ENCODE measurements around the gene CNTNAP2. TPM values are rescaled to one million over a fixed set of nuclear protein-coding genes. Genes with fewer than 3 reads are reported as not detected.

Gene CNTNAP2
- total RNA-seq, 1 donor from 2014 or later: not detected

DNA sequence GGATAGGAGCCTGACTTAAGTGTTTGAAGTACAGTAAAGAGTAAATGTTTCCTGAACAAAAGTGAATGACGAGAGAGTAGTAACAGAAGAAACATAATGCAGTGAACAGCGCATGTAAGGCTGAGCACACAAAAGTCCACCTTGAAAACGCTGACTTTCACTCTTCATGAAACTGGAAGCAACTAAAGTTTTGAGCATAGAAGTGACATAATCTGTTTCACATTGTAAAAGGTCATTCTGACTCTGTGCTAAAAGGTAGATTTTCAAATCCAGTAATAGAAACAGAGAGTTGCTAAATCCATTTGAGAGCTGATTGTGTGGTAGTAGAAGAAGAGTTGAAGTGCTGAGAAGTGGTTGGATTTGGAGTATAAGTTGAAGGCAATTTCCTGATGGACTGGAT is 1037.0 kb downstream of the CNTNAP2 start:
- no peak for DNase-seq (ENCODE audit: low spot score)
- H3K36me3 Mint-ChIP-seq (ENCODE audit: low read depth): no peaks in the 10 kb centered on the region
- H3K27ac Mint-ChIP-seq: no peak overlapping the region
- intact Hi-C loops (cut with micrococcal nuclease): no loop called here
- no peaks in the 10 kb centered on the region for H3K4me1 Mint-ChIP-seq (ENCODE audit: low read depth)
- H3K4me3 Mint-ChIP-seq: no peak overlapping the region
- H3K9me3 Mint-ChIP-seq: peaks cover 4% of the 10 kb centered on the region
- no peaks in the 10 kb centered on the region for H3K27me3 Mint-ChIP-seq (ENCODE audit: insufficient read depth)

DNA sequence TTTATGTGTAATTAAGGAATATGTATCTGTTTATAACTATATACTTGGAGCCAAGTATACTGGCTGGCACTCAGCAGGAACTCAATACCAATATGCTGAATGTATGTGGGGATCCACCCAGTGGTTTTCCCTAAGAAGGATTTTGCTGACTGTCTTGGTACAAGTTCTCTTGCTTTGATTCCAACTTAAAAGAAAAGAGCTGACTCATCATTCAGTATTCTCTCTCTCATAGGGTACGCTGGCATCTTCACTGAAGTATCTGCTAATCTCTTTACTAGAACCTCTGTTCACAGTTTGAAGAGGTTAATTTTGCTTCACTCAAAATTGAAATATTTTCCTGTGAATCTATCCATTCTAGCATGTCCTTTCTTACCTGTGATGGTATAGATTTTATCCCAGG is 1044.8 kb downstream of the CNTNAP2 start:
- no peak overlapping the region for H3K27ac Mint-ChIP-seq
- no peaks in the 10 kb centered on the region for H3K4me1 Mint-ChIP-seq (ENCODE audit: low read depth)
- DNase-seq (ENCODE audit: low spot score): no peak
- H3K9me3 Mint-ChIP-seq: peaks cover 7% of the 10 kb centered on the region
- H3K27me3 Mint-ChIP-seq (ENCODE audit: insufficient read depth): no peaks in the 10 kb centered on the region
- H3K36me3 Mint-ChIP-seq (ENCODE audit: low read depth): no peaks in the 10 kb centered on the region
- intact Hi-C loops (cut with micrococcal nuclease): no loop called here
- H3K4me3 Mint-ChIP-seq: no peak overlapping the region

DNA sequence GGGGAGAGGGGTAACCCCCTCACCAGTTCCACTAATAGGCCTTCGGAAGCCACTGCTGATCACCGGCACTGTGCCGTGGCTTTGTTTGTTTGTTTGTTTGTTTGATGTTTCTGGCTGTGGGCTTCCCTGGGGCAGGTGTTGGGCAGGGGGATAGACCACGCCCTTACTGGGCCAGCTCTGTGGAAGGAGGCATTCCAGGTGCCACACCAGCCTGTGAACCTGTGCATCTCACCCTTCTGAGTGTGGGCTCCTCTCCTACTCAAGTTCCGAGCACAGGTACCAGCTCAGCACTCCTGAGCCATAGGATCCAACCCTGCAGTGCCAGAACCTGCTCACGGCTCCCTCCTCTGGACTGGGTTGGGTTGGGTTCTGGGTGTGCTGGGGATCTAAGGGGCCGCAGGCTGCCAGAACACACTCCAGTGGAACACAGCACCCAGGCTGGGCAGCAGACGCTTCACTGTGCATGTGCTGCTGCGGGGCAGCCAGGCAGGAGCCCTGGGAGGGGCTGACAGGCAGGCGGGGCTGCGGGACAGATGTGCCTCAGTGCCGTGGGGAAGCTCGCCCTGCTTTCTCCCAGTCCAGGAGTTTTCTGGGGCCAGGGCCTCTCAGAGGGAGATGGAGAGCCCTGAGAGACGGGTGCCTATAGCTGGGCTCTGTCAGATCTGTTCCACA is 1053.9 kb downstream of the CNTNAP2 start:
- no peaks in the 10 kb centered on the region for H3K27me3 Mint-ChIP-seq (ENCODE audit: insufficient read depth)
- H3K36me3 Mint-ChIP-seq (ENCODE audit: low read depth): no peaks in the 10 kb centered on the region
- no peak overlapping the region for H3K4me3 Mint-ChIP-seq
- no peak for DNase-seq (ENCODE audit: low spot score)
- no peaks in the 10 kb centered on the region for H3K4me1 Mint-ChIP-seq (ENCODE audit: low read depth)
- peaks cover 7% of the 10 kb centered on the region for H3K9me3 Mint-ChIP-seq
- intact Hi-C loops (cut with micrococcal nuclease): no loop called here
- H3K27ac Mint-ChIP-seq: no peak overlapping the region

DNA sequence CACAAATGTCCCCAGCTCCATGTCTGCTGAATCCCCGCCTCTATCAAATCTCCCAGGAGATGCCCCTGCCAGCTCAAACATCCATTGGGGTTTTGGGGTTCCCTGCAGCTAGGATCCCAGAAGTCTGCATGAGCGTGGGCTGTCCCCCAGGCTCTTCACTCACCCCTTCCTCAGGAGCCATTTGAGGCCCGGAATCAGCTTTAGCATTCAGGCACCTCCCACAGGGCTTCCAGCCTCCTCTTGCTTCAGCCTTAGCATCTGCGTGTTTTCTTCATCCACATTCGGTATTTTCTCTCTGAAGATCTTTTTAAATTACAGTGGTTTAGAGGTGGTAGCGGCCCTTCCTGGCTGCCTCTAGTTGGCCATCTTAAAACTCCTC is 1054.4 kb downstream of the CNTNAP2 start:
- no peaks in the 10 kb centered on the region for H3K27me3 Mint-ChIP-seq (ENCODE audit: insufficient read depth)
- no peak overlapping the region for H3K27ac Mint-ChIP-seq
- no peaks in the 10 kb centered on the region for H3K4me1 Mint-ChIP-seq (ENCODE audit: low read depth)
- intact Hi-C loops (cut with micrococcal nuclease): no loop called here
- no peaks in the 10 kb centered on the region for H3K36me3 Mint-ChIP-seq (ENCODE audit: low read depth)
- no peak overlapping the region for H3K4me3 Mint-ChIP-seq
- peaks cover 5% of the 10 kb centered on the region for H3K9me3 Mint-ChIP-seq
- DNase-seq (ENCODE audit: low spot score): no peak

DNA sequence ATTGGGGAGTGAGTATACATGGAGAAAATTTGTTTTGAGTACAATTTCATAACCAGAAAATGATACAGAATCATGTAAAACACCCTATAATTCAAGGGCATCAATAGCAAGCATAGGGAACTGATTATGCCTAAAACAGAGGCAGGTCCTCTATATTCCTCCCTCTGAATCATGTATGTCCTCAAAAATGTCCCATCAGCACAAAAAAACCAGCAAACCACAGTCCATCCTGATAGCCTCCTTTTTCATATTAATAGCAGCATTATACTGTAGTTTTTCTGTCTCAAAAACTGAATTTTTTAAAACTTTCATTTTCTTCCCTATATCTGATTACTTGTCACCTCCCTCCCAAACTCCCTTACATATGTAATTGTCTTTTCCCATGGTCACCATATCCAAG is 1057.3 kb downstream of the CNTNAP2 start:
- Mint-ChIP-seq H3K27me3 (ENCODE audit: insufficient read depth) (no peaks in the 10 kb centered on the region), H3K4me3 (no peak overlapping the region), H3K4me1 (ENCODE audit: low read depth) (no peaks in the 10 kb centered on the region), H3K9me3 (no peaks in the 10 kb centered on the region), H3K27ac (no peak overlapping the region), H3K36me3 (ENCODE audit: low read depth) (no peaks in the 10 kb centered on the region)
- DNase-seq (ENCODE audit: low spot score): no peak
- intact Hi-C loops (cut with micrococcal nuclease): no loop called here

DNA sequence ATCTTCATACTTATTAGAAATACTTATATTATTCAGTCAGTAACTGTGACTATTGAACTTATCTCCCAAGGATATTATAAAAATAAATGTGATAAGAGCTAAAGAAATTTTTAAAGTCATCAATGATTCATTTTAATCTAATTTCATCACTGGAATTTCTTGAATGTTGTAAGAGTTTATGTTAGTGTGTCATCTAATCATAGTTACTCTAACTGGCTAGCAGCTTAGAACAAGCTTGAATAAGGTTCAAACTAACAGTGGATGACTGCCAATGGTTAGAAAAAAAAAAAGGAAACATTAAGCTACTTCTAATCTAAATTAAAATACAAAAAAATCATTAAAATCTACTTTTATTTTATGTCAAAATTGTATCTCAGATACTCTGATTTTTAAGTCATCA is 1066.3 kb downstream of the CNTNAP2 start:
- H3K4me3 Mint-ChIP-seq: no peak overlapping the region
- H3K27me3 Mint-ChIP-seq (ENCODE audit: insufficient read depth): no peaks in the 10 kb centered on the region
- peaks cover 11% of the 10 kb centered on the region for H3K9me3 Mint-ChIP-seq
- no peaks in the 10 kb centered on the region for H3K4me1 Mint-ChIP-seq (ENCODE audit: low read depth)
- no peaks in the 10 kb centered on the region for H3K36me3 Mint-ChIP-seq (ENCODE audit: low read depth)
- DNase-seq (ENCODE audit: low spot score): no peak
- no peak overlapping the region for H3K27ac Mint-ChIP-seq
- intact Hi-C loops (cut with micrococcal nuclease): no loop called here

DNA sequence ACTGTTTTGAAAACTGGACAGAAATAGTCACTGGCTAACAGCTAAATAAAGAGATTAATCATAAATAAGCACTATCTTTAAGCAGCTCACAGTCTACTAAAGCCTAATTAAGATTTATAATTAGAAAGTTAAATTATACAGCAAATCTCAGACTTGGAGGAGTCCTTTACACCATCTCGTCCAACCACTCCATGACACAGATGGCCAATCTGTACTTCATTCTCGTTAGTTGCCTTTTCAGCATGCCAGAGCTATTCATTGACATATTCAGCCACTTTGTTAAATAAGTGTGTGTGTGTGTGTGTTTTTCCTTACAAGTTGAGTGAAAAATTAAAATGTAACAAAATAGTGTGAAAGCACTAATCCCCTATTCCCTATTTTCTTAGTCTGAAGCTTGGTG is 1066.7 kb downstream of the CNTNAP2 start:
- Mint-ChIP-seq H3K36me3 (ENCODE audit: low read depth) (no peaks in the 10 kb centered on the region), H3K9me3 (peaks cover 11% of the 10 kb centered on the region), H3K27me3 (ENCODE audit: insufficient read depth) (no peaks in the 10 kb centered on the region), H3K4me1 (ENCODE audit: low read depth) (no peaks in the 10 kb centered on the region), H3K27ac (no peak overlapping the region), H3K4me3 (no peak overlapping the region)
- no peak for DNase-seq (ENCODE audit: low spot score)
- intact Hi-C loops (cut with micrococcal nuclease): no loop called here

DNA sequence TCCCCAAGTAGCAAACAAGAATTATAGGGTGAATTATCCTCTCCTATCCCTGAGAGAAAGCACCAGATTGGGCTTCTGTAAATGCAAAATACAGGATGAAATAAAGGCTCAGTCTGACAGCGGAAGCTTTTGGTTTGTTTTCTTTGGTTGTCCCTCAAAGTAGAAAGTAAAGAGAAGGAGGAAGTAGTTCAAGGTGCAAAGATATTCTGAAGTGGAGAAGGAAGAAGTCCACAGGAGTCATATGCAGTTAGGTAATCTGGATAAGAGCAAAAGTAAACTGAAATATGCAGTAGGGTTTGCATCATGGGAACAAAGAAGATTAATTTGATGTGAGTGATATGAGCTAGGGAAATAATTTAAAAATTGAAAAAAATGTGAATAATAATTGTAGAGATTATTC is 1071.9 kb downstream of the CNTNAP2 start:
- Mint-ChIP-seq H3K27ac (no peak overlapping the region), H3K4me3 (no peak overlapping the region), H3K36me3 (ENCODE audit: low read depth) (no peaks in the 10 kb centered on the region), H3K27me3 (ENCODE audit: insufficient read depth) (no peaks in the 10 kb centered on the region), H3K9me3 (peaks cover 11% of the 10 kb centered on the region), H3K4me1 (ENCODE audit: low read depth) (no peaks in the 10 kb centered on the region)
- intact Hi-C loops (cut with micrococcal nuclease): no loop called here
- no peak for DNase-seq (ENCODE audit: low spot score)

DNA sequence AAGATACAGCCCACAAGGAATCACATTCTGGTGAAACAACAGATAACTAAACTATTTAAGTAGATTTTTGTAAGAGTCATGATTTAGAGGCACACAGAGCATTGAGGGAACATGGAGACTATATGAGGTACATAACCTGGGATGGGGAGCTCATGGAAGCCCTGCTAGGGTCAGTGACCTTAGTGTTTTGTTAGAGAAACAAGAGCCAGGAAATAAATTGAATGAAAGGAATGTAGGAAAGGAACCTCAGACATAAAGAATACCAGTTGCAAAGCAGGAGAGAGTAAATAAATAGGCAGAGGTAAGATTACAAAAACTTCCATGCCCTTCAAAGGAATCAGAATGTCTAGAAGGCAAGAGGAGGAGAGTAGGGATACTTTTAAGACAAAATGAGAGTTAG is 1076.9 kb downstream of the CNTNAP2 start:
- H3K4me1 Mint-ChIP-seq (ENCODE audit: low read depth): no peaks in the 10 kb centered on the region
- no peaks in the 10 kb centered on the region for H3K36me3 Mint-ChIP-seq (ENCODE audit: low read depth)
- H3K27me3 Mint-ChIP-seq (ENCODE audit: insufficient read depth): no peaks in the 10 kb centered on the region
- peaks cover 5% of the 10 kb centered on the region for H3K9me3 Mint-ChIP-seq
- H3K27ac Mint-ChIP-seq: no peak overlapping the region
- intact Hi-C loops (cut with micrococcal nuclease): no loop called here
- H3K4me3 Mint-ChIP-seq: no peak overlapping the region
- no peak for DNase-seq (ENCODE audit: low spot score)

DNA sequence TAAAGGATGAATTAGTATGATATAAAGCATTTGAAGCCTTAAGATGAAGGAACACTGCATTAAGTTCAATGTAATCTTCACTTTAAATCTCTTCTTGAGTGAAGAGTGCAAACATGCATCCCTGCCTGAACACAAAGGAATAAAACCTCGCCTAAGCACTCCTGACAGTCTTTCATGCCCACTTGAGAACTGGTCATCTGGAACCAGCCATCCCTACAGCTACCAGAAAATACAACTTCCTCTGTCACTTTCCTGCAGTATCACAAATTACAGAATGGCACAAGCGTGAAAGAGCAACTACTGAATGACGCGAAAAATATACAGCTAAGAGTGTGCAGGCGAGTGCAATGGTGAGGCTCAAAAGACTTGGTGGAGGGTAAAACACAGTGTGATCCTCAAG is 1079.9 kb downstream of the CNTNAP2 start:
- no peak overlapping the region for H3K4me3 Mint-ChIP-seq
- no peak for DNase-seq (ENCODE audit: low spot score)
- H3K27ac Mint-ChIP-seq: no peak overlapping the region
- H3K4me1 Mint-ChIP-seq (ENCODE audit: low read depth): no peaks in the 10 kb centered on the region
- H3K36me3 Mint-ChIP-seq (ENCODE audit: low read depth): no peaks in the 10 kb centered on the region
- intact Hi-C loops (cut with micrococcal nuclease): no loop called here
- peaks cover 5% of the 10 kb centered on the region for H3K9me3 Mint-ChIP-seq
- H3K27me3 Mint-ChIP-seq (ENCODE audit: insufficient read depth): no peaks in the 10 kb centered on the region

DNA sequence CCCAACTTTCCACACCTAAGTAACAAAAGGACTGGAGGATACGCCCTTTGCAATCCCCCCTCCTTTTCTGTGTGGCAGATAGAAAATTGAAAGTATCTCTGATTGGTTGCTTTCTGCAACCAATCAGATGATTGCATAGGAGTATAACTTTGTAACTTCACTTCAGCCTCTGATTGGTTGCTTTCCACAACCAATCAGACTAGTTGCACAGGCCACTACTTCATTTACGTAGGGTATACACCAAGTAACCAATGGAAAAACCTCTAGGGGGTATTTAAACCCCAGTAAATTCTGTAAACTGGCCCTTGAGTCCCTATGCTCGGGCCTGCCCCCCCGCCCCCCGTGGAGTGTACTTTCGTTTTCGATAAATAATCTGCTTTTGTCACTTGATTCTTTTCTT is 1080.4 kb downstream of the CNTNAP2 start:
- no peaks in the 10 kb centered on the region for H3K27me3 Mint-ChIP-seq (ENCODE audit: insufficient read depth)
- intact Hi-C loops (cut with micrococcal nuclease): no loop called here
- DNase-seq (ENCODE audit: low spot score): no peak
- no peak overlapping the region for H3K4me3 Mint-ChIP-seq
- H3K27ac Mint-ChIP-seq: no peak overlapping the region
- peaks cover 5% of the 10 kb centered on the region for H3K9me3 Mint-ChIP-seq
- no peaks in the 10 kb centered on the region for H3K4me1 Mint-ChIP-seq (ENCODE audit: low read depth)
- no peaks in the 10 kb centered on the region for H3K36me3 Mint-ChIP-seq (ENCODE audit: low read depth)

DNA sequence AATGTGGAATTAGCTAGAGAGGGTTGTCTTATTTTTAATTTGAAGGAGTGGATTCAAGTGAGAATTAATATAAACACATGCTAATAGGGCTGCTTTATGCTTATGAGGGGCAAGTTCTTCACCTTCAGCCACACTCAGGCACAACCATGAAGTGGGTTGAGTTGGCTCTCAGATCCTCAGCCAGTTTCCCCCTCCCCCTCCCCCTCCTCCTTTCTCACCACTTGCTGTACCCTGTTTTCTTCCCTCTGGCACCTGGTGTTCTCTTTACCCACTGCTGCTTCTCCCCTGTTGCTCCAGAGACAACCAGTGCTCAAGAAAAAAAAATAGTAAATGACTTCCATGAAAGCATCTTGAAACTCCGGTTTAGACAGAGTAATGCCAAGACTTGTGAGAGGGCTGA is 1083.3 kb downstream of the CNTNAP2 start:
- H3K27ac Mint-ChIP-seq: no peak overlapping the region
- no peaks in the 10 kb centered on the region for H3K27me3 Mint-ChIP-seq (ENCODE audit: insufficient read depth)
- H3K9me3 Mint-ChIP-seq: peaks cover 1% of the 10 kb centered on the region
- intact Hi-C loops (cut with micrococcal nuclease): no loop called here
- no peaks in the 10 kb centered on the region for H3K4me1 Mint-ChIP-seq (ENCODE audit: low read depth)
- no peak overlapping the region for H3K4me3 Mint-ChIP-seq
- no peaks in the 10 kb centered on the region for H3K36me3 Mint-ChIP-seq (ENCODE audit: low read depth)
- no peak for DNase-seq (ENCODE audit: low spot score)

DNA sequence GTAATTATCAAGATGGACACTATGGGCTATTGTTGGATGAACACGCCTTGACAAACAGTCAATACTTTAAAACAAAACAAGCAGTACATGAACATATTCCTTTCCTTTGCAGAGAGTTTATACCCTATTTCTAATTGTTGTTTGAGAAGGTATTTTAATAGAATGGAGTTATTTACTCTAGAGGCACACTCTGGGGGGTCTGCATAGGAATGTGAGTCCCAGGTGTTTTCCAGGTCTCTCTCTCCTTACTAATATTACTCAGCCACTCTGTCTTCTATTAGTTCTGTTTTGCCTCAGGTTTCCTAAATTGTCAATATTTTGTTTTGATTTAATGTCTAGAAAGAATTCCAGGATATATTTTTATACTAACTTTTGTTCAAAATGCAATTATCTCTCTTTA is 1091.4 kb downstream of the CNTNAP2 start:
- H3K36me3 Mint-ChIP-seq (ENCODE audit: low read depth): no peaks in the 10 kb centered on the region
- no peak overlapping the region for H3K4me3 Mint-ChIP-seq
- intact Hi-C loops (cut with micrococcal nuclease): no loop called here
- DNase-seq (ENCODE audit: low spot score): no peak
- no peak overlapping the region for H3K27ac Mint-ChIP-seq
- H3K9me3 Mint-ChIP-seq: no peaks in the 10 kb centered on the region
- H3K4me1 Mint-ChIP-seq (ENCODE audit: low read depth): no peaks in the 10 kb centered on the region
- H3K27me3 Mint-ChIP-seq (ENCODE audit: insufficient read depth): no peaks in the 10 kb centered on the region

DNA sequence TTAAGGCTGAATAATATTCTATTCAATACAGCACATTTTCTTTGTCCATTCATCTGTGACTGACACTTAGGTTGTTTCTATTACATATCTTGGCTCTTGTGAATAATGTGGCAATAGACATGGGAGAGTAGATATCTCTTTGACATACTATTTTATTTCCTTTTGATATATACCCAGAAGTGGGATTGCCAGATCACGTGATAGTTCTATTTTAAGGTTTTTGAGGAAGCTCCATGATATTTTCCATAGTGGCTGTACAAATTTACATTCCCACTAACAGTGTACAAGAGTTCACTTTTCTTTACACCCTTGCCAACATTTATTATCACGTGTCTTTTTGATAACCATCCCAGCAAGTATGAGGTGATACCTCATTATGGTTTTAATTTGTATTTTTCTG is 1114.7 kb downstream of the CNTNAP2 start:
- Mint-ChIP-seq H3K4me1 (ENCODE audit: low read depth) (no peaks in the 10 kb centered on the region), H3K4me3 (no peak overlapping the region), H3K9me3 (peaks cover 4% of the 10 kb centered on the region), H3K36me3 (ENCODE audit: low read depth) (no peaks in the 10 kb centered on the region), H3K27ac (no peak overlapping the region), H3K27me3 (ENCODE audit: insufficient read depth) (no peaks in the 10 kb centered on the region)
- intact Hi-C loops (cut with micrococcal nuclease): no loop called here
- no peak for DNase-seq (ENCODE audit: low spot score)
